GM19193 (cell line): ENCODE results near the gene LMTK2.

Experiments
- POLR2A ChIP-seq: IDR thresholded peaks from 4 replicates; pipeline ENCODE4 v1.6.1; 2011; ENCODE audit not compliant: insufficient read depth, insufficient read length; ENCODE audit errors: extremely low read depth

The LMTK2 gene

GRCh38 chr7:98177553-98177952, 70.9 kb downstream of the LMTK2 start:
- no peak for TF ChIP-seq POLR2A

- TF ChIP-seq POLR2A, result no peak
Observed at GRCh38 chr7:98178321-98178720, 71.7 kb downstream of the LMTK2 start.

GRCh38 chr7:98178762-98179490, 72.3 kb downstream of the LMTK2 start:
- no peak for TF ChIP-seq POLR2A

DNA sequence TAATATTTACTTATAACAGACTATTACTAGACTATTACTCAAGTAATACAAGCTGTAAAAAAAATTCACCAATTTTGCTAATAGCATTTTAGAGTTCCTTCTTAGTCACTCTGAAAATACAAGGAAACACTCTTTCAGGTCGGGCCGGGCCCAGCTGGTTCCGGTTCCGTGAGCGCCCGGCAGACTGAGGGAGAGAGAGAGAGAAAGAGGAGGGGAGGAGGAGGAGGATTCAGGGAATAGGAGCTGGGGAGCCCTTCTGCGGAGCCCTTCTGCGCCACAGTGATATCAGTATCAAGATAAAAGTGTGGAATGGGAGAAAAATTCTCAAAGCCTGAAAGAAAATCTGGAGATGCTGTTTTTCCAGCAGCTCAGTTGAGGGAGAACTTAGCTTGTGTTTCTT, 74.1 kb downstream of the LMTK2 start:
- TF ChIP-seq POLR2A, result no peak

DNA sequence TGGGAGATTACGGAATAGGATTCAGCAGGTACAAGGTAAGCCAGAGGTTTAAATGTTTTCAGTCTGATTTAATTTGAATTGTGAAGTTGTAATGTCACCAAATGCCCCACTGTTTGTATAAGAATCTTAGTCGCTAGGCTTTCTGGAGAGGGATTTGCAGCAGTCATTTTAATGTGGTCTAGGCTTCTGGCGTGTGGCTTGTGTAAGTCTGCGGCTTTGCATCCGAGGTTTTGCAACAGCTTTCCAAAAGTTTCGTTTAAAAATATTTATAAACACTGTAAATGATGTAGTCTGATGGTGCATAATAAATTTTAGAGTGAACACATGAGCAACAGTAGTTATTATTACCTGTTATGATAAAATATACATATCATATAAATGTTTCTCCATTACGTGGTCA, 78.4 kb downstream of the LMTK2 start:
- no peak for TF ChIP-seq POLR2A

DNA sequence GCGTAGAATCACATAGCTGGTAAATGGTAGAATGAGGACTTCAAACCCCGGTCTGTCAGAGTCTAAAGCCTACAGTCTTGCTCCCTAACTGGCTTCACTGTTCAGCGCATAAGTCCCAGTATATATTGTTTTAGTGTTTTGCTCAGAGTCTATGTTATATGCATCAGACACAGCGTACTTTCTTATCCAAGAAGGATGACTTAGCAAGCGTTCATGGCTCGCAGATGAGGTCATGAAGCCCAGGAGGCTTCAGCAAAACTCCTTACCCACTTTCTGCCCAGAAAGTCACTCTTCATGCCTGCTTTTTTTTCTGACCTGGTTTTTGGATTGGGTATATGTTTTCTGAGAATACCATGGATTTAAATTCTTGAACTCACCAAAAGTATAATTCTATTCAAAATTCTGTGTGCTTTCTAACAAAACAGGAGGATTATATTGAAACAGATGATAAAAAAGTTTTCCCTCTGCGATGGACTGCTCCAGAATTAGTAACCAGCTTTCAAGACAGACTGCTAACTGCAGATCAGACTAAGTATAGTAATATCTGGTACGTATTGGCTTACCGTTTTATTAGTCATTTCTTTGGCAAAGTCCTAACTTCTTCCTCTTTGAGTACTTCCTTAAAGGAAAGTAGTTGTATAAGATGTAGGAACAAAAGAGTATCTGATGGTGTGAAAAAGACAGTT, 79.9 kb downstream of the LMTK2 start:
- TF ChIP-seq POLR2A, result no peak

DNA sequence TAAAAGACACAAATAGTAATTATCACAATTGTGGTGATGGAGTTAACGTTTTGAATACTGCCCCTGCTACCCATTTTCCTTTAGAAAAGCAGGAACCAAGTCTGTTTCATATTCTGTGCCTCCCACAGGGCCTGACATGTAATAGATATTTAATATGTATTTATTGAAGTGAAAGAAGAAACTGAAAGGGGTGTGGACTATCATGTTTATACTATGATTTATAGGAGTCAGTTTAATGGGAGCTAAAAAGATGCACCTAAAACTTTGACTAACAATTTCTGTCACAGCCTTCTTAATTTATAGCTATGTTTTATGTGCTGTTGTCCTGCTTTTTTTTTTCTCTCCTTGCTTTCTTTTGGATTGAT, 80.5 kb downstream of the LMTK2 start:
- TF ChIP-seq POLR2A, result no peak

DNA sequence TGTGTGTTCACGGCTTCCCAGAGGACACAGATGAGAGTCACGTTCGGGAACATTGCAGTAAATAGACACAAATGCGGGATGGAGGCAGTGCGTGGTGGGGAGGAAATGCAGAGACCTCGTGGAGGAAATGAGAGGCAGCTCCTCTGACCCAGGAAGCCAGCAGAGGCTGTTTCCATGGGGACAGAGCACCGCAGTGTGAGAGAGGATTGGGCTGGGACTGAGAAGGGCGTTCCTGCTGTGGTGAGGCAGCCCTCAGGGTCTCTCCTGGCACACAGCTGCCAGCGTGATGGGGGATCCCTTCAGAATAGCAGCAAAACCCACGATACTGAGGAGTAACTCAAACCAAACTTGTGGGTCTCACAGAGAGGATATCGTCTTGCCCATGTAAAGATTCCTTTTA, 82.9 kb downstream of the LMTK2 start:
- no peak for TF ChIP-seq POLR2A

DNA sequence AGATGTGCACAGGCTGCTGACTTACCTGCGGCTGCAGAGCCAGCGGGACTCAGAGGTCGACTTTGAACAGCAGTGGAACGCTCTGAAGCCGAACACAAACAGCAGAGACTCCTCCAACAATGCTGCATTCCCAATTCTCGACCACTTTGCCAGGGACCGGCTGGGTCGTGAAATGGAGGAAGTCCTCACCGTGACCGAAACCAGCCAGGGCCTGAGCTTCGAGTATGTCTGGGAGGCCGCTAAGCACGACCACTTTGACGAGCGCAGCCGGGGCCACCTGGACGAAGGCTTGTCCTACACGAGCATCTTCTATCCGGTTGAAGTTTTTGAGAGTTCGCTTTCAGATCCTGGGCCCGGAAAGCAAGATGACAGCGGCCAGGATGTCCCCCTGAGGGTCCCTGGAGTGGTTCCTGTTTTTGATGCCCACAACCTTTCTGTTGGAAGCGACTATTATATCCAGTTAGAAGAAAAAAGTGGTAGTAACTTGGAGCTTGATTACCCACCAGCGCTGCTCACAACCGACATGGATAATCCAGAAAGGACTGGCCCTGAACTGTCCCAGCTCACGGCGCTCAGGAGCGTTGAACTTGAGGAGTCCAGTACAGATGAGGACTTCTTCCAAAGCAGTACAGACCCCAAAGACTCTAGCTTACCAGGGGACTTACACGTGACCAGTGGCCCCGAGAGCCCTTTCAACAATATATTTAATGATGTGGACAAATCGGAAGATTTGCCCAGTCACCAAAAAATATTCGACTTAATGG, 85.2 kb downstream of the LMTK2 start:
- no peak for TF ChIP-seq POLR2A

DNA sequence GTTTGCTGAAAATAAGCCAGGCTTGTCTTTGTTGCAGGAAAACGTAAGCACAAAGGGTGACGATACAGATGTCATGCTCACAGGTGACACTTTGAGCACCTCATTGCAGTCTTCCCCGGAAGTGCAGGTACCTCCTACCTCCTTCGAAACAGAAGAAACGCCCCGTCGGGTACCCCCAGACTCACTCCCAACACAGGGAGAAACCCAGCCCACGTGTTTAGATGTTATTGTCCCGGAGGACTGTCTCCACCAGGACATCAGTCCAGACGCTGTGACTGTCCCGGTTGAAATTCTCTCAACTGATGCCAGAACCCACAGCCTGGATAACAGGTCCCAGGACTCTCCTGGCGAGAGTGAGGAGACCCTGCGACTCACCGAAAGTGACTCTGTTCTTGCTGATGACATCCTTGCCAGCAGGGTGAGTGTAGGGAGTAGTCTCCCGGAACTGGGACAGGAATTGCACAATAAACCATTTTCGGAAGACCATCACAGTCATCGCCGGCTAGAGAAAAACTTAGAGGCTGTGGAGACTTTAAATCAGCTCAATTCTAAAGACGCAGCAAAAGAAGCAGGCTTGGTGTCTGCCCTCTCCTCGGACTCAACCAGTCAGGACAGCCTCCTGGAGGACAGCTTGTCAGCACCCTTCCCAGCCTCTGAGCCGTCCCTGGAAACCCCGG, 86.3 kb downstream of the LMTK2 start:
- no peak for TF ChIP-seq POLR2A

GRCh38 chr7:98193474-98194180, 87.0 kb downstream of the LMTK2 start:
- TF ChIP-seq POLR2A, result no peak

DNA sequence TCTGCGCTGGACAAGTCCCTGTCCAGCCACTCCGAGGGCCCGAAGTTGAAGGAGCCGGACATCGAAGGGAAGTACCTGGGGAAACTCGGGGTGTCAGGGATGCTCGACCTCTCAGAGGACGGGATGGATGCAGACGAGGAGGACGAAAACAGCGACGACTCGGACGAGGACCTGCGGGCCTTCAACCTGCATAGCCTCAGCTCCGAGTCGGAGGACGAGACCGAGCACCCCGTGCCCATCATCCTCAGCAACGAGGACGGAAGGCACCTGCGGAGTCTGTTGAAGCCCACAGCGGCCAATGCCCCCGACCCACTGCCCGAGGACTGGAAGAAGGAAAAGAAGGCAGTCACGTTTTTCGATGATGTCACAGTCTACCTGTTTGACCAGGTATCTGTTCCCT, 87.5 kb downstream of the LMTK2 start:
- no peak for TF ChIP-seq POLR2A

DNA sequence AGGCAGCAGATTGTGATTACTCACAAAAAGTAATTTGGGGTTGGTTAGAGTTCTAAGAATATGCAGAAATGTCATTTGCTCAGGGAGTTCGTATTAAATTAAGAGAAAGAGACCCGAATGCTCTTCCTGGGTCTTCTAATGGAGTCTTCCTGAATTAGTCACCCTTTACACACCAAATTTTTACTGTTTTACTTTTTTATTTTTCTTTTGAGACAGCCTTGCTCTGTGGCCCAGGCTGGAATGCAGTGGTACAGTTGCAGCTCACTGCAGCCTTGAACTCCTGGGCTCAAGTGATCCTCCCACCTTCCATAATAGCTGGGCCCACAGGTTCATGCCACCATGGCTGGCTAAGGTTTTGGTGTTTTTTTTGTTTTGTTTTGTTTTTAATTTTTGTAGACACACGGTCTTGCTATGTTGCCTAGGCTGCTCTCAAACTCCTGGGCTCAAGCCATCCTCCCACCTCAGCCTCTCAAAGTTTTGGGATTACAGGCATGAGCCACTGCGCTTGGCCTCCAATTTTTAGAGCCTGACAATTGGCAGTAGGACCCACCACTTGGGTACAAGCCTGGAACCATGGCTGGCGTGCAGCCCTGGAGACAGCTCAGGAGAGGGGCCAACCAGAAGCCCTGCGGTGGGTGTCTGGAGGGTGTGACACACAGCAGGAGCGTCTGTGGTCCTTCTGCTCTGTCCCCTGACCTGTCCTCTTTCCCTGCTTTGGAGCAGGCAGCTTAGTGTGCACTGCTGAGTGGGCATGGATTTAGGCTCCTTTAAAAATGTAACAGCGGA, 88.2 kb downstream of the LMTK2 start:
- no peak for TF ChIP-seq POLR2A

DNA sequence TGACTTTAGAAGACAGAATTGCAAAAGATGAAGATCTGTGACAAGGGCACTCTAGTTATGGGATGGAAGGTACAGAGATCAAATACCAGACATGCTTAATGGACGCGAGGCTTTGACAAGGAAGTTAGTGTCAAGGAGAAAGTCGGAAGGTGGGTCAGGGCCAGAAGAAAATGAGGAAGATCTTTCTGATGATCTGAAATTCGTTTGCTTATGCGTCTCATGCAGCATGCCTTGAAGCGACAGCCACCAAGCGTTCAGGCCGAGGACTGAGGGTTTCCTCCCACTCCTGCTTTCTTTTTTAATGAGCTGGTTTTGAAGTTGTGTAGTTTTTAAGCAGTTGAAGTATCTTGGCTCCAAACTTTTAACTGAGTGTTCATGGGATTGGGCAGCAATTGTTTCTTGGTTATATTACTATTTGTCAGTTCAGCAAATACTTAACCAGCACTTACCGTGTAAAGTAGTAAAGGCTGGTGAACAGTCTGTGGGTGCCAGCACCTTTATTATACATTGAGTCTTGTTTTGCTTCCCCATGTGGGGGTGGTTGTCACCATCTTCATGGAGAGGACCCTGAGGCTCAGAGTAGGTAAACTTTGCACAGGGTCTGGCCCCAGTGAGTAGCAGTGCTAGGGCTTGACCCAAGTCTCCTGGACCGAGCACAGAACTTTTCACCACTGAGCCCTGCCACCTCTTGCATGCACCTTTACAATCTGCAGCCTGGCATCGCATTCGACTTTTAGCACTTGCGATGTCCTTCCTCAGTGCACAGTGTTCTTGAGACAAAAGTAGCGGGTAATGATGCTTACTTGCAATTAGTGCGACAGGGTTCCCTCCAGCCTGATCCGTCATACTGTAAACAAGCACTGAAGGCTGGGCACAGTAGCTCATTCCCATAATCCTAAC, 90.3 kb downstream of the LMTK2 start:
- TF ChIP-seq POLR2A, result no peak

DNA sequence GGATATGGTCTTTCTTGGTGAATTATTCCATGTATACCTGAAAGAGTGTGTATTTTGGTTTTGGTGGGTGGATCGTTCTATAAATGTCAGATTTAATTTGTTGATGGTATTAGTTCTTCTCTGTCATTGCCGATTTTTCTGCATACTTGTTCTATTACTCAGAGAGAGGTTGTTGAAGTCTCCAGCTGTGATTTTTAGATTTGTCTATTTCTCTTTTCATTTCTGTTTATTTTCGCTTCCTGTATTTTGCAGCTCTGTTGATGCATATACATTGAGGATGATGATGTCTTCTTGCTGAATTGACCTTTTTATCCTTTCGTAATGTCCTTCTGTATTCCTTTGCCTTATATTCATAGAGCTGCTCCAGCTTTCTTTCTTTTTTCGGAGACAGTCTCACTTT, 92.5 kb downstream of the LMTK2 start:
- no peak for TF ChIP-seq POLR2A
